NCI-H82 (cell line): Measurements from ENCODE around the gene PPP2R2C.

Experiments used
- DNase-seq: peaks from one replicate; lab custom pipeline; 2025; lab: John Stamatoyannopoulos, UW

PPP2R2C gene

DNA sequence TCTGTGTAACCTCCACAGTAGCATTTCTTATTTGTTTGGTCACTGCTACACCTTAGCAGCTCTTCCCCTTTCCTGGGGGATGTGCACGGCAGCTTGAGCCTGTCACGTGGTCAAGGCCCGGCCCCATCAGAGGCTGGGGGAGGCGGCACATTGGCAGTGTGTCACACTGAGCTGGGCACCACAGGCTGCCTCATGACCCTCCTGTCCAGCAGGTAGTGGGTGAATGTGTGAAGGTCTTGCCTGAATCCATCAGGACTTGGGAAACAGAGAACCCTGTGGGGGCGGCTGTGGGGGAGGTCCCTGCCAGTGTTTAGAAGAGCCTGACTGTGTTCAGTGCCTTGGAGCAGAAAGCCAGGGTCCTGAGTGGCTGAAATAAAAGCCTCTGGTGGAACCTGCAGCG, 169.5 kb downstream of the PPP2R2C start:
- DNase-seq, result no peak

DNA sequence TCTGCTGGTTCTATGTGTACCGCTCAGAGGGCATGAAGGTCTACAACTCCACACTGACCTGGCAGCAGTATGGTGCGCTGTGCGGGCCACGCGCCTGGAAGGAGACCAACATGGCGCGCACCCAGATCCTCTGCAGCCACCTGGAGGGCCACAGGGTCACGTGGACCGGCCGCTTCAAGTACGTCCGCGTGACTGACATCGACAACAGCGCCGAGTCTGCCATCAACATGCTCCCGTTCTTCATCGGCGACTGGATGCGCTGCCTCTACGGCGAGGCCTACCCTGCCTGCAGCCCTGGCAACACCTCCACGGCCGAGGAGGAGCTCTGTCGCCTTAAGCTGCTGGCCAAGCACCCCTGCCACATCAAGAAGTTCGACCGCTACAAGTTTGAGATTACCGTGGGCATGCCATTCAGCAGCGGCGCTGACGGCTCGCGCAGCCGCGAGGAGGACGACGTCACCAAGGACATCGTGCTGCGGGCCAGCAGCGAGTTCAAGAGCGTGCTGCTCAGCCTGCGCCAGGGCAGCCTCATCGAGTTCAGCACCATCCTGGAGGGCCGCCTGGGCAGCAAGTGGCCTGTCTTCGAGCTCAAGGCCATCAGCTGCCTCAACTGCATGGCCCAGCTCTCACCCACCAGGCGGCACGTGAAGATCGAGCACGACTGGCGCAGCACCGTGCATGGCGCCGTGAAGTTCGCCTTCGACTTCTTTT, 170.5 kb downstream of the PPP2R2C start:
- no peak for DNase-seq

DNA sequence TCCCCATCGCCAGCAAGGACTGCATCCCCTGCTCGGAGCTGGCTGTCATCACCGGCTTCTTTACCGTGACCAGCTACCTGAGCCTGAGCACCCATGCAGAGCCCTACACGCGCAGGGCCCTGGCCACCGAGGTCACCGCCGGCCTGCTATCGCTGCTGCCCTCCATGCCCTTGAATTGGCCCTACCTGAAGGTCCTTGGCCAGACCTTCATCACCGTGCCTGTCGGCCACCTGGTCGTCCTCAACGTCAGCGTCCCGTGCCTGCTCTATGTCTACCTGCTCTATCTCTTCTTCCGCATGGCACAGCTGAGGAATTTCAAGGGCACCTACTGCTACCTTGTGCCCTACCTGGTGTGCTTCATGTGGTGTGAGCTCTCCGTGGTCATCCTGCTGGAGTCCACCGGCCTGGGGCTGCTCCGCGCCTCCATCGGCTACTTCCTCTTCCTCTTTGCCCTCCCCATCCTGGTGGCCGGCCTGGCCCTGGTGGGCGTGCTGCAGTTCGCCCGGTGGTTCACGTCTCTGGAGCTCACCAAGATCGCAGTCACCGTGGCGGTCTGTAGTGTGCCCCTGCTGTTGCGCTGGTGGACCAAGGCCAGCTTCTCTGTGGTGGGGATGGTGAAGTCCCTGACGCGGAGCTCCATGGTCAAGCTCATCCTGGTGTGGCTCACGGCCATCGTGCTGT, 171.2 kb downstream of the PPP2R2C start:
- DNase-seq, result no peak

DNA sequence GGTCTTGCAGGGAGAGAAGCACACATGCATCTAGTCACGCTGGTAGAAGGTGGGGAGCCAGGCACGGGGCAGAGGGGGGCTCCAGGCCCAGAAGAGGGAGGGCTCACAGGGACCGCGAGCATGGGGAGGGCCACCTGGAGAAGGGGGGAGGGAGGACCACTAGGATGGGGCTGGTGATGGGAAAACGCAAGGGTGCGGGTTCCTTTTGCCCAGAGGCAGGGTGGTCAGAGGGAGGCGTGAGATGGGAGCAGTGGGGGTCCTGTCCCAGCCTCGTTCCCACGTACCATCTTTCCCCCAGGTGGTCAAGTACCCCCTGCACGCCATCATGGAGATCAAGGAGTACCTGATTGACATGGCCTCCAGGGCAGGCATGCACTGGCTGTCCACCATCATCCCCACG, 172.1 kb downstream of the PPP2R2C start:
- no peak for DNase-seq

DNA sequence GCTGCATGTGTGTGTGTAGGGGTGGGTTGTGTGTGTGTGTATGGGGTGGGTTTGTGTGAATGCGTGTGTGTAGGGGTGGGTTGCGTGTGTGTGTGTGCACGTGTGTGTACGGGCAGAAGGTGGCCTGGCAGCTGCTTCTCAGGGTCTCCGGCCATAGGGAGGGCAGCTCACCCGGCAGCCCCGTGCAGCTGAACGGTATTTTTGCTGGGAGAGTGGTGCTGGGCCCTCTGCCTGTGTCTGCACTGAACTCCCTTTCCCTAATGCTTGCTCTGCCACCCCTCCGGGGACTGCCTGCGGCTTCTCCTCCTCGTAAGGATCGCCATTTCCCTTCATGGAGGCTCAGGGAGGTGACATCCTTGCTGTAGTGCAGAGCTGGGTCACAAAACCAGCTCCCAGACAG, 172.5 kb downstream of the PPP2R2C start:
- no peak for DNase-seq

DNA sequence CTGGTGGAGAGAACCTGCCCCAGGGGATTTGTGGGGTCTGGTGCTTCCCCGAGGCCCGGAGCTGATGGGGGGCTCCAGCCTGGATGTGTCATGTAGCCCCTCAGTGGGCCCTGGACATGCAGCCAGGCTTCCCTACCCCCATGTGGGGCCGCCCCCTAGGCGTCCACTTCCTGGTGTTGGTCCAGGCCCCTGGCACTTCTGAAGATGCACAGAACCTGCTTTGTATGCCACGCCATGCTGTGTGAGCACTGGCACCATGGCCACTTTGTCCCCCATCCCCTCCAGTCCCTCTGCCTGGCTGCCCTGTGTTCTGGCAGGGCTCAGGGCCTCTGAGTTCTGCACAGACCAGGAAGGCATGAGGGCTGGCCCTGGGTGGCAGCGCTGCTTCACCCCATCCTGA, 173.6 kb downstream of the PPP2R2C start:
- DNase-seq, result no peak

DNA sequence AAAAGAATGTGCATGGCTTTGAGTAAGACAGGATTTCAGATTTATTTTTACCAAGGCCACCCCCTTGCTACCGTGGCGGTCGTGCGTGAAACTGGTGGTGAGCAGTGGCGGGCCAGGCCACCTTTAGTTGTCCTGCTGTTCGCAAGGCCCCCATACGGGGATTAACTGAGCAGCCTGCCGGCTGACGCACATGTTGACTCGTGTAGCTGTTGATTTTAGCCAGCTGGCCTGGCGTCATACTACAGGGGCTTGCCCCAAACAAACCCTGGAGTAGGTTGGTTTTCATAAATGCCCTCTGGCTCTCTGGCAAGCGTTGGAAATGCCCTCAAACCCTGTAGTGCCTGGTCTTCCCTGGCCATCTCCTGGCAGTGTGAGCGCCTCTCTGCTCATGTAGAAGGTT, 174.4 kb downstream of the PPP2R2C start:
- DNase-seq, result peak; percentile 40

DNA sequence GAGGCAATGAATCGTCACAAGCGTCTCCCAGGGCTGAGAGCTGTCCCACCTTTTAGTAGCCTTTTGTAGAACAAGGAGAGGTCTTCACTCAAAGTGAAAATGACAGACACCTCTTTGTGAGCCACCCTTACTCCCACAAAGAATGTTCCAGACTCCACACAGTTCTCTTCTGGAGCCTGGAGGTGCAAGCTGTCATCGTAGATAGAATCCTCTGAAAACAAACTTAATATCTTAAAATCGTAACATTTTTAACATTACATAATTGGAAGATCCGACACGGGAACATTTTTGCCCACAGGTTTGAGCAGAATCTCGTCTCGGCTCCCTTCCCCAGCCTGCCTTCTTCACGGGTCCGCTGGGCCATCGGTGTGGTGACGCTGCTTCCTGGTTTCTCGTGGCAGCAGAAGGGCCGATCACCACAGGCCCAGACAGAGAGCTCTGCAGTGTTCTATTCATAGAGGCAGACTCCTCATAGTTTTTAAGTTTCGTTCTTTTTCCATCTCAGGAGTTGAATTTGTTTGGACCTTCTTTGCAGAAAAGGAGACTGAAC, 175.1 kb downstream of the PPP2R2C start:
- no peak for DNase-seq

DNA sequence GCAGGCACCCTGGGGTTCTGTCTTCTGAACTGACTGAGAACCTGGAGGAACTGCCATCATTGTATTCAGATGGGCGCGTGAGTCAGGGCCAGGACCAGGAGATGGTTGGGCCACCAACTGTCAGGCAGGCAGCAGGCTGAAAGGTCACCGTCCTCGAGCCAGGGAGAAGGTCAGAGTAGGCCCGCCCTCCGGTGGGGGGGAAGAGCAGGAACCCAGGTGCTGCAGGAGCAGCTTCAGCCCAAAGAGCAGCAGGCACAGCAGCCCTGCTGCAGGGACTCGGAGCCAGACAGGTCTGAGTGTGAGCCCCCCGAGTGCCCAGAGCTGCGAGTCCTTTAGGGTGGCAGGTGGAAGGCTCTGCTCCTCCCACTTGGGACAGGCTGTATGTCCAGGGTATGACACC, 176.4 kb downstream of the PPP2R2C start:
- DNase-seq, result no peak

DNA sequence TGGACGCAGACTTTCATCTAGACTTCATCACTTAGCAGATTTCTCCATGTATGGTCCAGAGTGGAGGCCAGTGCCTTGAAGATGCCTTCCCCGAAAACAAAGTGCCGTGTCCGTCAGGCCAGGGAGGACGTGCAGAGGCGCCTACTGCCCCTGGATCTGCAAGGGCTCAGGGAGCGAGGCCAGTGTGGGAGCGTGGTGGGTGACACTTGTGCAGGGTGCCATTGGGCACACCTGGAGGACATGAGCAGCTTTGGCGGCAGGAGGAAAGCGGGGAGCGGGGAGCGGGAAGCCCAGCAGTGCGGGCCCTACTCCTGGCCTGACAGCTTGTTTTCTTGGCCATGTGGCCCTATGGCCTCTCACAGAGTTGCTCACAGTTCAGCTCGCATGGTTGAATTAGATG, 176.9 kb downstream of the PPP2R2C start:
- no peak for DNase-seq

DNA sequence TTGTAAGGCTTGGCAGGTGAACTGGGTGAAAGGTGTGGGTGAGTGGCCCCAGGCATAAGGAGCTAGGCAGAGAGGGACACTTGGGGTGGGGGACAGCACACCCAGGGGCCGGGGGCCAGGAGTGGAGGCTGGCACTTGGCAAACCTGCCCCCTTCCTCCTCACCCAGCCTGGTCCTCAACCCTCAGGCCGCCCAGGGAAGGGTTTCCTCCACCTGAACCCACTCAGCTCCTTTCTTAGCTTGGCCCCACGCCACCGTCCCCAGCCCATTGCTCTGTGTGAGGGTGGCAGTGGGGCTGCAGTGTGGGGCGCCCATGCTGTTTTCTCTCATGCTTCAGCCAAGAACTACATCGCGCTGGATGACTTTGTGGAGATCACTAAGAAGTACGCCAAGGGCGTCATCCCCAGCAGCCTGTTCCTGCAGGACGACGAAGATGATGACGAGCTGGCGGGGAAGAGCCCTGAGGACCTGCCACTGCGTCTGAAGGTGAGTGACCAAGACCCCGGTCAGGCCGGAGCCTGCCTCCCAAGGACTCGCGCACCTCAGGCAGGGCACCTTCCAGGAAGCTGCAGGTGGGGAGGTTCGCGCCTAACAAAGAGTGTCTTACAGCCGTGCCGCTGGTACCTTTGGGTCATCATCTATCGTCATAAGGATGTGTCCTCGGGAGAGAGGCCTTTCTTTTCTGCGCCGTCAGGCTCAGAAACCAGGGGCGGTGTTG, 177.6 kb downstream of the PPP2R2C start:
- DNase-seq, result no peak

DNA sequence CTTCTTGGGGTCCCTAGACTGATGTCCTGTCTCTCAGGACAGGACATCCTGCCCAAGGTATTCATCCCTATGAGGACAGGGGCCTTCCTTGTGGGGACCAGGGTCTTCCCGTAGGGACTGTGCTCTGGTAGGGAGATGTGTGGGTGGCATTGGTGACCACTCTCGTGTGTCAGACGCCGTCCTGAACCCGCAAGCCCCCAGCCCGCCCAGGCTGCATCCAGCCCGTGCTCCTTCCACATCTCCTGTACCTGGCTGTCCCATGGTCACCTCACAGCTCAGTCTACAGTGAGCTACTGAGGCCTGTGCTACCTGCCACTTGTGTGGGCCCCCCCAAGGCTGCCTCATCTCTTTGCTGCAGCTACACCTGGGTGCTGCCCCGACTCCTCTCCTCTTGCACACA, 178.8 kb downstream of the PPP2R2C start:
- no peak for DNase-seq

DNA sequence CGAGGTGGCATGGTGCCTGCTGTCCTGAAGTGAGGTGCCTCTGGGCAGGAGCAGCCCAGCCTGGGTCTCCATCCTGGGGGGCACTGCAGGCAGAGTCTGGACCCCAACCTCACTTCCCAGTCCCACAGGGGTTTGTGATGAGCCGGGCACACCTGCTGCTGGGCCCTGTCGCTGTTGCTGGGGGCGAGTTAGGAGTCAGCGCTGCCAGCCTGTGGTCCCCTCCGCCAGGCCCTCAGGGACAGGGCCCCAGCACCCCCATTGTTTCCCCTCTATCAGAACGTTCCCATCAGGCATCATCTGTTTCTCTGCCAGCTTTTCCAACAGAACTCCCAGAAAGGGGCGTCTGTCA, 179.3 kb downstream of the PPP2R2C start:
- DNase-seq, result no peak

DNA sequence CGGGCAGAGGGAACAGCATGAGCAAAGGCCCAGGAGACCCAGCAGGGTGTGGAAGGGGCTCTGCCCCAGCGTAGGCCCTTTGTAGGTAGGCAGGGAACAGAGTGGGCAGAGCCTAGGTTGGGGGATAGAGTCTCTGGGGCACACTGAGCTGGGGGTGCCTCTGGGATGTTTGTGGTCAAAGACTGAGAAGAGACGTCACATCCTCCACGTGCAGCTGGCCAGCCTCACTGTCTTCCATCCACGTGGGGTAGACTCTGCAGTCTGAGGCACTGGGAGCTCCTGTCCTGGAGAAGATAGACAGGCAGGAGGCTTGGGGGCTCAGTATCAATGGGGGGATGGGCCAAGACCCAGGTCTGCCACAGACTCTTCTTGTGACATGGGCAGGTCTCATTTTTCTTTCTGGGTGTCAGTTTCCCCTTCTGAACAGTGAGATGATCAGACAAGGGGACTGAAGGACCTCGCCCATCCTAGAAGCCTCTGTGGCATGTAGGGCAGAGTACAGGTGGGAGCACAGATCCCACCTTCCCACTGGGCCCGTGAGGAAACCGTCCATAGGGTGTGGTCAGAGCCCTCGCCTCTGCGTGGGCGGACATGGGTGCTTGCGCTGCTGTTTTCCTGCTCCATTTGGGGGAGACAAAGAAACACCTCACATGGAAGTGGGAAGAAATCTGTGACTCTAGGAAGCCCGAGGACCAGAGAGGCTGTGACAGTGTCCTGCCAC, 179.9 kb downstream of the PPP2R2C start:
- DNase-seq, result no peak

DNA sequence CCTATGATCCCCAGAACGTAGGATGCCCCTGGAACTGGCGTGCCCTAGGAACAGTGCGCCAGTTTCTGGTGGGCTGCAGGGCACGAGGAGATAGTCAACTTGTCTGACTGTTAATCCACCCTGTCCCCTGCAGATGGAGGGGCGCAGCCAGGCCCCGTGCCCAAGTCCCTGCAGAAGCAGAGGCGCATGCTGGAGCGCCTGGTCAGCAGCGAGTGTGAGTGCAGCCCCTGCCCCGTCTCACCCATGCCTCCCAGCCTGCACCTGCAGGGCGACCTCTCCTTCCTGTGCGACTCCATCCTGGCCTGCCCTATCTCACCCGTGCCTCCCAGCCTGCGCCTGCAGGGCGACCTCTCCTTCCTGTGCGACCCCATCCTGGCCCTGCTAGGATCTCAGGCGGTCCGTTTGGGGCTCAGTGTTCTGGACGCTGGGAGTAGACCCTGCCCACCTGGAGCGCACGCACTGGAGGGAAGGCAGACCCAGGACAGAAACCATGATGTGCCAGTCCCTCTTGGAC, 180.6 kb downstream of the PPP2R2C start:
- no peak for DNase-seq

DNA sequence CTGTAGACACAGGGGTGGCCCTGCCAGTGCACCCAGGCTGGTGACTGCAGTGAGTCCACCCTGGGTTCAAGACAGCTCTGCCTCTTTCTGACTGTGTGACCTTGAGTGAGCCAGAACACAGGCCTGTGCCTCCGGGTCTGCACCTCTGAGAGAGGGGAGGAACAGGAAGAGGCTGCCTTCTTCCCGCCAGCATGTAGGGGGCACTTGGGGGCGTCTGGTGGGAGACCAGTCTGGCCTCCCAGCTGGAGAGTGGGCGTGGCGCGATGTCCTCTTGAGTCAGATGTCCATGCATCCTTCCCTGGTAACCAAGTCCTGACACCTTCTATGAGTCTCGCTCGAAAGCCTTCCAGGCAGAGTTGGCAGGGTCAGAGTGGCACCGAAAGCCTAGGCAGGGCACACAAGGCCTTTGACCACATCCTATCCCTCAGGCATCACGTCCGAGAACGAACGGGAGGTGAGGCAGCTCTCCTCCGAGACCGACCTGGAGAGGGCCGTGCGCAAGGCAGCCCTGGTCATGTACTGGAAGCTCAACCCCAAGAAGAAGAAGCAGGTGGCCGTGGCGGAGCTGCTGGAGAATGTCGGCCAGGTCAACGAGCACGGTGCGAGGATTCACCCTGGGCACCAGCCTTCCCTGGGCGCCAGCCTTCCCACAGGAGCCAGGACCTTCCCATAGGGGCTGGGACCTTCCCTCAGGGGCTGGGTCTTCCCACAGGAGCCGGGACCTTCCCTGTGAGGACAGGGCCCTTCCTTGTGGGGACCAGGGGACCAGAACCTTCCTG, 181.5 kb downstream of the PPP2R2C start:
- no peak for DNase-seq

DNA sequence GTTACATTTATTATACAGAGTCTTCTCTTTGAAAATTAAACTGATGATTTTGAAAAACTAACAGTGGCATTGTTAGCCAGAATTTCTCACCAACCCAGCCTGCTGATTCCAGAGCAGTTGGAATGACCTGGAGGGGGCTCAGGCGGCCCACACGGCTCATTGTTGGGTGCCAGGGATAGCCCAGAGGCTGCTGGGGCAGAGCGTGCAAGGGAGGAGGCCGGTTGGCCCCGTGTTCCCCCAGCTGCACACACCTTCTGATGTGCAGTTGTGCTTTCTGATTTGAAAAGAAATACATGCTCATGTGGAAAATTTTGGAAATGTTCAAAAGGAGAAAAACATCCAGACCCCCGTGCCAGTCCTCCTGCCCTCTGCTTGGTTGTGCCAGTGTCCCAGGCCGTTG, 182.2 kb downstream of the PPP2R2C start:
- DNase-seq, result no peak

DNA sequence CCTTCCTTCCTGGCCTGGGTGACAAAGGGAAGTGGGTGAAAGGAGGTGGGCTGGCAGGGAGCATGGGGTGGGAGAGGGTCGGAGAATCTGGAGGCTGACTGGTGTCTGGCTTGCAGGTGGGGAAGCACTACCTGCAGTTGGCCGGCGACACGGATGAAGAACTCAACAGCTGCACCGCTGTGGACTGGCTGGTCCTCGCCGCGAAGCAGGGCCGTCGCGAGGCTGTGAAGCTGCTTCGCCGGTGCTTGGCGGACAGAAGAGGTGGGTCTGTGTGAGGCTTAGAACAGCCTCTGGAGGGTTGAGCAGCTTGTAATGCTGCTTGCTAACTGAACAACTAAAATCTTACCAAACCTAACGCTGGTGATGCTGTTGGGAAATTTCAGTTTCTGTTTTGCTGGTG, 183.5 kb downstream of the PPP2R2C start:
- DNase-seq, result no peak

DNA sequence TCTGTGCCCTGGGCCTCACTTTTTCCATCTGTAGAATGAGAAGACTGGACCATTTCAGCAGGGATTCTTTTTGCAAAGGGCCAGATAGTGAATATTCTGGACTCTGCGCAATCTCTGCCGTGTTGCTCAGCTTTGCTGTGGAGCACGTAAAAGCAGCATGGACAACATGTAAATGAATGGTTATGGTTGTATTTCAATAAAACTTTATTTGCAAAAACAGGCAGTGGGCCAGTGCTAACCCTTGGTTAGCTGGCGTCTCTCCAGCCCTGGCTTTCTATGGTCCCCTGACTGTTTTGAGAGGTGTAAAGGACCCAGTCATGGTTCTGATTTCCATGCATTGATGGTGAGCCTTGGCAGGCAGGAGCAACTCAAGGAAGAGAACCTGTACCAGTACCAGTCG, 184.1 kb downstream of the PPP2R2C start:
- DNase-seq, result no peak

DNA sequence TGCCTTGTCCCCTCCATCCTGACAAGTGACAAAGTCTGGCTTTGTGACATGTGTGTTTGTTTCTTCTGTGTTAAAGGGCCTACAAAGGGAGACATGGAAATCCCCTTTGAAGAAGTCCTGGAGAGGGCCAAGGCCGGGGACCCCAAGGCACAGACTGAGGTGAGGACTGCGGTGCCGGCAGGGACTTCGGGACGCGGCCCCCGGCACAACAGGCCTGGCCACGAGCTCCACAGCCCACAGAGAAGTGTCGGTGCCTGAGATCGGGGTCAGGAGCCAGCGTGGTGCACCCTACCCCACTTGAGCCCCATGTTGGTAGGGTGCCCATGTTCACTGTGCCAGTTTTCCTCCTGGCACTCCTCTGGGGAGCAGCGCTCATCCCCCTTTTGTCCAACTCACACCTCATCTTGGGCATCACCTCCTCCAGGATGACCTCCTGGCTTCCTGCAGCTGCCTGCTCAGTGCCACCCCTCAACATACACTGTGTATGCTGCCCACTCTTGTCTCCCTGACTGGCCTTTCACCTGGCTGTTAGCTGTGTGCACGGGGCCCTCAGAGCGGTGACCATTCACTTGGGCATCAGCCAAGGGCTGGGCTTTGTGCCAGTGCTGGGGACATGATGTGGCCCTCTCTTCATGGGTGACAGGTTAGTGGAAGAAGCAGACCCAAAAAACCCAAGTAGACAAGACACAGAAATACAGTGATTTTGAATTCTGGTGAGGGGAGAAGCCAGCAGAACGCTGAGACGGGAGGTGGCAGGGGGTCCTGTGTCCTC, 185.2 kb downstream of the PPP2R2C start:
- DNase-seq, result no peak

DNA sequence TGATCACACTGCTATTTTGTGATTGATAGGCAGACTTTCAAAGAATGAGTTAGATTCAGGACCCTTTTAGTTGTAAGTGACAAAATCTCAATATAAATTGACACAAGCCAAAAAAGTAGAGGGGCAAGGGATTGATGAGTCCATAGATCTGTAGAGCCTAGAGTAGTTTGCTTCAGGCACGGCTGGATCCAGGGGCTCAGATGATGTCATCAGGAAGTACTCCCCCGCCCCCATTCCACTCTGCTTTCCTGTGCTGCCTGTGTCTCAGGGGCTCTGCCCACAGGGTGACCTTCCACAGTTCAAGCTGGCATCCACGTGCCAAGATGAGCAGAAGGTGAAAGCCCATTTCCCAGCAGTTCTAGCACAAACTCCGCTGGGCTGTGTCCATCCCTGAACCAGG, 189.1 kb downstream of the PPP2R2C start:
- no peak for DNase-seq
